Left lung (tissue), 10 donors: ENCODE results near the gene IMP4. TPM values are rescaled to one million over a fixed set of nuclear protein-coding genes. Genes with fewer than 3 reads are reported as not detected.

ENCODE experiments used
- ATAC-seq: fragments of 200-7000 bp; cut with Tn5 transposase; one replicate; pipeline ENCODE4 v1.9.1; 2020; ENCODE audit warnings: moderate library complexity
- DNase-seq, 4 donors: peaks; one replicate each; pipeline ENCODE4 v3.0.0-alpha.2; 2013 to 2020
- H3K27ac ChIP-seq, 2 donors: fragments of 200-600 bp; sonication (generic) in 1 of 2; one replicate each; pipeline versions ENCODE4 v1.5.0 to v1.8.0; 2020 to 2021
- H3K27me3 ChIP-seq, 2 donors: fragments of 200-600 bp; sonication (generic) in 1 of 2; one replicate each; pipeline versions ENCODE4 v1.5.0 to v1.8.0; 2020 to 2021
- H3K36me3 ChIP-seq, 2 donors: fragments of 200-600 bp; sonication (generic) in 1 of 2; one replicate each; pipeline versions ENCODE4 v1.5.0 to v1.8.0; 2020 to 2021
- H3K4me1 ChIP-seq, 2 donors: fragments of 200-600 bp; one replicate each; pipeline ENCODE4 v1.8.0; 2021
- H3K4me3 ChIP-seq, 2 donors: fragments of 200-600 bp; sonication (generic) in 1 of 2; one replicate each; pipeline versions ENCODE4 v1.5.0 to v1.8.0; 2020 to 2021; ENCODE audit warnings: mild to moderate bottlenecking in 1 of 2
- H3K9me3 ChIP-seq, 2 donors: fragments of 200-600 bp; sonication (generic) in 1 of 2; one replicate each; pipeline versions ENCODE4 v1.5.0 to v1.8.0; 2020 to 2021
- intact Hi-C, 2 donors: fragments of 100-400 bp; cut with DNase I; formaldehyde crosslinking; loops; one replicate each; pipeline versions ENCODE4 v1.11.2 to v1.14.2; 2022
- polyA plus RNA-seq, 6 donors: library from polyadenylated mRNA; unstranded; fragments of 120-200 nt; gene quantifications; one replicate each; pipeline ENCODE4 v1.2.1, GENCODE V29; 2013; ENCODE audit not compliant: insufficient read length in 6 of 6
- total RNA-seq, 2 donors: library from RNA; stranded (reverse); fragmentation: NEBNext Ultra II Directional; extraction: Animal tissue kit (Norgen Biotek cat#: 25700); gene quantifications; one replicate each; pipeline ENCODE4 v1.2.1, GENCODE V29; 2021
- TF ChIP-seq, protein P1 (sequence below), 2 donors: fragments of 200-600 bp; sonication (generic) in 1 of 2; IDR thresholded peaks; one replicate each; pipeline versions ENCODE4 v1.5.0 to v1.8.0; 2021; ENCODE audit warnings: antibody characterized with exemption in 2 of 2
- donor health status: DM: no; HTN: yes; CAD: no.
- donor health status: DM: no; HTN: no; CAD: no.

The IMP4 gene
- total and polyA plus RNA-seq, 8 donors = 29.2 to 82.2 (median 34.3) TPM

DNA sequence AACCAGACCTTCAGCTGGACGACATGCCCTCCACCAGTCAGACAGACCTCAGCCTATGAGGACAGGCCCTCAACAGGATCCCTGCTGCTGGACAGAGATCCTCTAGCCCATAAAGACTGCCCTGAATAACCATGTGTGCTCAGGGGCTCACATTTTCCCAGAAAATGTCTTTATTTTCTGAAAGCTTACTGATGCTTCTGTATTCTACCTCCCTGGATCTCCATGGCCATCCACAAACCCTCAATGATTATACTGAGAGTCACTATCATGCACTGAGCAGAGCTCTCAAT lies 11.4 kb downstream of the IMP4 start:
- H3K4me1 ChIP-seq = peaks cover 5 to 50% of the 10 kb centered on the region in 2 donors
- no peak for ATAC-seq
- TF ChIP-seq, protein P1, sequence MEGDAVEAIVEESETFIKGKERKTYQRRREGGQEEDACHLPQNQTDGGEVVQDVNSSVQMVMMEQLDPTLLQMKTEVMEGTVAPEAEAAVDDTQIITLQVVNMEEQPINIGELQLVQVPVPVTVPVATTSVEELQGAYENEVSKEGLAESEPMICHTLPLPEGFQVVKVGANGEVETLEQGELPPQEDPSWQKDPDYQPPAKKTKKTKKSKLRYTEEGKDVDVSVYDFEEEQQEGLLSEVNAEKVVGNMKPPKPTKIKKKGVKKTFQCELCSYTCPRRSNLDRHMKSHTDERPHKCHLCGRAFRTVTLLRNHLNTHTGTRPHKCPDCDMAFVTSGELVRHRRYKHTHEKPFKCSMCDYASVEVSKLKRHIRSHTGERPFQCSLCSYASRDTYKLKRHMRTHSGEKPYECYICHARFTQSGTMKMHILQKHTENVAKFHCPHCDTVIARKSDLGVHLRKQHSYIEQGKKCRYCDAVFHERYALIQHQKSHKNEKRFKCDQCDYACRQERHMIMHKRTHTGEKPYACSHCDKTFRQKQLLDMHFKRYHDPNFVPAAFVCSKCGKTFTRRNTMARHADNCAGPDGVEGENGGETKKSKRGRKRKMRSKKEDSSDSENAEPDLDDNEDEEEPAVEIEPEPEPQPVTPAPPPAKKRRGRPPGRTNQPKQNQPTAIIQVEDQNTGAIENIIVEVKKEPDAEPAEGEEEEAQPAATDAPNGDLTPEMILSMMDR (IDR thresholded peaks at IDR 0.05) = no peak
- no peak for DNase-seq
- no peak overlapping the region for H3K4me3 ChIP-seq
- intact Hi-C loops = no loop called here
- no peaks in the 10 kb centered on the region for H3K27me3 ChIP-seq
- peak overlapping the region in 1 of 2 donors; percentile 33 for H3K27ac ChIP-seq
- no peaks in the 10 kb centered on the region for H3K9me3 ChIP-seq
- peaks cover 0 to under 1% of the 10 kb centered on the region in 2 donors for H3K36me3 ChIP-seq

DNA sequence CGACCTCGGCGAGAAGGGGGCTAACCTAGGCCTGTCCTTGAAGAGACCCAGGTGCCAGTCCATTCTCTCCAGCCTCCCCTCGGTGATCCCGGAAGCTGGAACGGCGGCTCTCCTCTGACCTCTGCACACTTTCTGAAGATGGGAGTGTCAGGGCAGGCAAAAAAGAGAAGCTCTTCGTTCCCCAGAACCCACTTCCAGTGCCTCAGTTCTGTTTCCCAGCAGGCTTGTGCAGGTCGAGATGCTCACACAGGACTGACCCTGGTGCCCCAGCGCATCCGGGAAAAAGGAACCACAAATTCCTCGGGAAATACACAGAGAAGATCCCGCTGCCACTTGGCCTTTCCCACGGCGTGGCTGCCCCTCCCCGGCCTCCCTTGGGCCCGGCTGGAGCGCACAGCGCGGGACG lies 12.5 kb downstream of the IMP4 start:
- Histone ChIP-seq H3K27me3 (no peaks in the 10 kb centered on the region), H3K4me3 (peak overlapping the region; percentile 72 to 73), H3K9me3 (no peaks in the 10 kb centered on the region), H3K4me1 (peaks cover 5 to 50% of the 10 kb centered on the region in 2 donors), H3K36me3 (no peaks in the 10 kb centered on the region), H3K27ac (peak overlapping the region; percentile 83 to 98)
- intact Hi-C loops = no loop called here
- ATAC-seq (peak; percentile 7), DNase-seq (no peak)
- TF ChIP-seq, protein P1 (IDR thresholded peaks at IDR 0.05) = no peak

DNA sequence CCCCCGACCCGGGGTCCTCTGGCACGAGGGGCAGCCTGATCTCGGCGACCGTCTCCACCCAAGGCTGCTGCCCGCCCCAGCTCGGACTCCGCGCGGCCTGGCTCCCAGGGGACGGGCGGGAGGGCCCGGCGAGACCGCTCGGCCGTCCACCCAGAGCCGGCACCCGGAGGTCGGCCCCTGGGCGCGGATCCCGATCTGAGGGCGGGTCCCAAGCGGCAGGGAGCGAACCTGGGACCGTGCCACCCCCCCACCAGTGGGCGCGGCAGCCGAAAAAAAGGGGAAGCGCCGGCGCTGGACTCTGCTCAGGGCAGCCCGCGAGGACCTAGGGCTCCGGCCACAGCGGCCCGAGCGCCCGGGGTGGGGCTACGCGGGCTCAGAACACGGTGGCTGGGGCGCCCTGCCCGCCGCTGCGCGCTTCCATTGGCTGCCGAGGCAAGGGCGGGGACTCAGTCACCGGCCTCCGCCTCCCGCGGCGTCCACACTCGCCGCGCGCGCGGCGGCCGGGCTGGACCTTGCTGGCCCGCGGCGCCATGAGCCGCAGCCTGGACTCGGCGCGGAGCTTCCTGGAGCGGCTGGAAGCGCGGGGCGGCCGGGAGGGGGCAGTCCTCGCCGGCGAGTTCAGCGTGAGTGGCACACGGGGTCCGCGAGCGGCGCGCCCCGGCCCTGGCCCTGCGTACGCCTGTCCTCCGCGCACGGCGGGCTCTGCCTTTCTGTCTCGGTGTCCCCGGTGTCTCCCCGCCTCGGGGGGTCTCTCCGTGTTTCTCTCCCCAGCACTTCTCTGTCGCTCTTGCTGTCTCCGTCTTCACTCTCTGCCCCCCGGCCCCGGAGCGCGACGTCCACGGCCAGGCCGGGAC lies 13.1 kb downstream of the IMP4 start, which contains the start of gene PTPN18:
PTPN18 (plus strand) TSS at position 479 of the 854 bp plus-strand sequence; CDS start at position 531, 52 bp downstream.
- no peaks in the 10 kb centered on the region for H3K9me3 ChIP-seq
- no peaks in the 10 kb centered on the region for H3K27me3 ChIP-seq
- ATAC-seq (peak; percentile 98), DNase-seq (peak; percentile 75 to 99 (median 91))
- TF ChIP-seq, protein P1 (IDR thresholded peaks at IDR 0.05) = peak; percentile 47 to 73
- peak within 1 kb of the TSS; percentile 83 to 98 for H3K27ac ChIP-seq
- H3K4me3 ChIP-seq = peak within 1 kb of the TSS; percentile 72 to 73
- intact Hi-C loops = no loop called here
- peaks cover 5 to 50% of the 10 kb centered on the region in 2 donors for H3K4me1 ChIP-seq
- H3K36me3 ChIP-seq = no peaks in the 10 kb centered on the region

DNA sequence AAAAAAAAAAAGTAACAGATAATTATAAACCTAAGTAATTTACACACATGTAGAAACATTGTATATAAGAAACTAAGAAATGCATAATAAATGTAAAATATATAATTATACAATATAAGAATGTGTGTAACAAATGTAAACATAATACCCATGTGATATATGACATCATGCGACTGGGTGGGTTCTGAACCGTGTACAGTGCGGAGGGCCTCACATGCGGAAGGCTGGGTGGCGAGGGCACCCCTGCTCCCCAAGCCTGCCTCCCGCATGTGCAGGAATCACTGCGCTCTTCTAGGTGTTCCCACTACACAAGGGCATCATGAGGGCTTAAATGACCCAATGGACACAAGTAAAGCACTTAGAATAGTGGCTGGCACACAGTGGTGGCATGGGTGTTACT lies 15.2 kb downstream of the IMP4 start:
- Histone ChIP-seq H3K36me3 (no peaks in the 10 kb centered on the region), H3K4me3 (no peak overlapping the region), H3K9me3 (no peaks in the 10 kb centered on the region), H3K4me1 (peaks cover 5 to 37% of the 10 kb centered on the region in 2 donors), H3K27me3 (no peaks in the 10 kb centered on the region), H3K27ac (no peak overlapping the region)
- DNase-seq = no peak
- intact Hi-C loops = no loop called here
- TF ChIP-seq, protein P1 (IDR thresholded peaks at IDR 0.05) = no peak
- no peak for ATAC-seq

DNA sequence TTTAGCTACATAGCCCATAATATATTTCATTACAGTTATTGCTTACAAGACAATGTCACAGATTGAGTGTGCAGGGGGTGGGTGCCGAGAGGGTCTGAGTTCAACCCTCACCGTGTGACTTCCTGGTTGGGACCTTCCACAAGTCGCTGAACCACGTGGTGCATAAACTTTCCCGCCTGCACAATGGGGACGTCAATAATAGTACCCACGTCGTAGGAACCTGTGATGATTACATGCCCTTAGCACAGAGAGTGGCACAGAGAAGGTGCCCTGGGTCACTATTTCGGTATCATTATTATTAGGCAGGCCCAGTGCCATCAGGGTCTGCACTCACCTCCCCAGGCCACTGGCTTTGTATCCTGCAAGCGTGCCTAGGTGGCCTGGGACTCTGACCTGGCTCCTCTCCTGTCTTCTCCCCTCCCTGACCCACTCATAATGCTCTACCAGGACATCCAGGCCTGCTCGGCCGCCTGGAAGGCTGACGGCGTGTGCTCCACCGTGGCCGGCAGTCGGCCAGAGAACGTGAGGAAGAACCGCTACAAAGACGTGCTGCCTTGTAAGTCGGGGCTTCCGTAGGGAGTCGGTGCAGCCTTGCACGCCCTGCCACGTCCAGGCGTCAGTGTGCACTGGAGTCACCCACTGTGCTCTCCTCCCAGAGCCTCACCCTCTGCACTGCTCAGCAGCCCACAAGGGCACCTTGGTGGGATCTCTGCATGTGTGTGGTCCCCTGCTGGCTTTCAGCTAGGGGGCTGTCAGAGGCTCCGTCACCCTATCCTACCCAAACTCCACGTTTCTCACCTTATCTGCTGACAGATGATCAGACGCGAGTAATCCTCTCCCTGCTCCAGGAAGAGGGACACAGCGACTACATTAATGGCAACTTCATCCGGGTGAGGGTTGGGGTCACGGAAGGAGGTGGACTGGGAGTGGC lies 16.0 kb downstream of the IMP4 start:
- DNase-seq = no peak
- Histone ChIP-seq H3K36me3 (no peaks in the 10 kb centered on the region), H3K27me3 (no peaks in the 10 kb centered on the region), H3K4me1 (peaks cover 5 to 29% of the 10 kb centered on the region in 2 donors), H3K9me3 (no peaks in the 10 kb centered on the region), H3K4me3 (no peak overlapping the region), H3K27ac (no peak overlapping the region)
- no peak for ATAC-seq
- TF ChIP-seq, protein P1 (IDR thresholded peaks at IDR 0.05) = no peak
- intact Hi-C loops = no loop called here
